HCT116 (cell line): ENCODE data around the gene NOXO1. TPM values are rescaled to one million over a fixed set of nuclear protein-coding genes. Genes with fewer than 3 reads are reported as not detected.

ENCODE experiments used
- ATAC-seq: fragments of 200-7000 bp; cut with Tn5 transposase; 2 replicates; pipeline ENCODE4 v1.9.1; 2020; ENCODE audit warnings: mild to moderate bottlenecking, moderate library complexity
- BruUV-seq: library from RNA; stranded (reverse); fragments of 400-500 nt; replicated peaks from 2 replicates; lab custom pipeline; 2021; lab: Mats Ljungman, UMichigan
- CTCF ChIA-PET: fragments of 300-600 bp; sonication (Branson Sonifier 250); formaldehyde crosslinking; loops from one replicate; lab custom pipeline; 2021; ENCODE audit warnings: antibody characterized with exemption; lab: Charles Lee
- POLR2A ChIA-PET: fragments of 300-600, 350-600 bp; sonication (Branson Sonifier 250); formaldehyde crosslinking; loops from one replicate; lab custom pipeline; 2021; ENCODE audit warnings: antibody characterized with exemption; lab: Charles Lee
- RAD21 ChIA-PET, 2 experiments: fragments of 300-600 bp; sonication (Branson Sonifier 250); formaldehyde crosslinking; loops; one replicate each; lab custom pipeline; 2023; ENCODE audit warnings: low total read pairs in 2 of 2; ENCODE audit not compliant: uncharacterized antibody in 2 of 2, unreplicated experiment in 2 of 2, low non-redundant PET in 1 of 2; lab: Charles Lee
- DNase-seq: peaks from one replicate; pipeline ENCODE4 v3.0.0-alpha.2; 2010; ENCODE audit warnings: low read depth, low spot score
- H2AFZ ChIP-seq: fragments of 200-600 bp; shearing (Covaris generic), sonication (generic); 2 replicates; pipeline ENCODE4 v1.6.1; 2017; ENCODE audit warnings: low read depth, mixed run types, mixed read lengths, antibody characterized with exemption, low read length; ENCODE audit not compliant: poor library complexity, severe bottlenecking
- H3K27ac ChIP-seq: 2 replicates; pipeline ENCODE4 v1.5.1; 2012; ENCODE audit warnings: low read depth, low read length
- H3K27me3 ChIP-seq: fragments of 200-600 bp; sonication (generic); 2 replicates; pipeline ENCODE4 v1.6.1; 2016; ENCODE audit warnings: mixed run types, low read length, mixed read lengths; ENCODE audit not compliant: insufficient read depth
- H3K36me3 ChIP-seq, 2 experiments: fragments of 200-500 bp in 1 of 2; fragments of 200-600 bp in 1 of 2; sonication (Bioruptor generic) in 1 of 2; sonication (generic) in 1 of 2; 2 replicates each; pipeline versions ENCODE4 v1.5.1 to v1.6.1; 2014 to 2016; ENCODE audit warnings: low read length in 2 of 2, inconsistent platforms in 1 of 2, mixed read lengths in 1 of 2, mixed run types in 1 of 2; ENCODE audit not compliant: insufficient read depth in 2 of 2, control insufficient read depth in 1 of 2
- H3K4me1 ChIP-seq, 2 experiments: fragments of 200-600 bp in 1 of 2; sonication (generic) in 1 of 2; 2 replicates each; pipeline versions ENCODE4 v1.5.1 to v1.6.1; 2012 to 2017; ENCODE audit warnings: low read length in 2 of 2, inconsistent platforms in 1 of 2, mild to moderate bottlenecking in 1 of 2, mixed read lengths in 1 of 2, mixed run types in 1 of 2, moderate library complexity in 1 of 2; ENCODE audit not compliant: insufficient read depth in 2 of 2, control insufficient read depth in 1 of 2
- H3K4me2 ChIP-seq: fragments of 200-600 bp; sonication (generic); 2 replicates; pipeline ENCODE4 v1.6.1; 2017; ENCODE audit warnings: mixed run types, low read length, mixed read lengths
- H3K4me3 ChIP-seq, 2 experiments: fragments of 200-600 bp in 1 of 2; sonication (generic) in 1 of 2; replicated peaks in 1 of 2; 2 replicates each; pipeline ENCODE4 v1.5.1; 2011 to 2016; ENCODE audit warnings: low read length in 2 of 2, control low read depth in 1 of 2, low read depth in 1 of 2, mild to moderate bottlenecking in 1 of 2, mixed read lengths in 1 of 2, mixed run types in 1 of 2
- H3K79me2 ChIP-seq: fragments of 200-600 bp; sonication (generic); 2 replicates; pipeline ENCODE4 v1.6.1; 2017; ENCODE audit warnings: mild to moderate bottlenecking, mixed run types, low read length, moderate library complexity, mixed read lengths; ENCODE audit not compliant: insufficient read depth
- H3K9ac ChIP-seq: fragments of 200-600 bp; sonication (generic); 2 replicates; pipeline ENCODE4 v1.6.1; 2016; ENCODE audit warnings: low read length, mixed read lengths
- H3K9me2 ChIP-seq: fragments of 200-600 bp; sonication (generic), shearing (Covaris generic); 2 replicates; pipeline ENCODE4 v1.6.1; 2017; ENCODE audit warnings: mixed run types, mild to moderate bottlenecking, moderate library complexity; ENCODE audit not compliant: insufficient read depth
- H3K9me3 ChIP-seq, 2 experiments: fragments of 200-500 bp in 1 of 2; fragments of 200-600 bp in 1 of 2; sonication (Bioruptor generic) in 1 of 2; sonication (generic) in 1 of 2; 2 replicates each; pipeline ENCODE4 v1.6.1; 2014 to 2017; ENCODE audit warnings: low read length in 2 of 2, mixed read lengths in 2 of 2, inconsistent platforms in 1 of 2, low read depth in 1 of 2, mild to moderate bottlenecking in 1 of 2, mixed run types in 1 of 2, moderate library complexity in 1 of 2; ENCODE audit not compliant: control insufficient read depth in 1 of 2, insufficient read depth in 1 of 2
- H4K20me1 ChIP-seq: fragments of 200-600 bp; sonication (generic), shearing (Covaris generic); 2 replicates; pipeline ENCODE4 v1.6.1; 2017; ENCODE audit warnings: mixed run types, mild to moderate bottlenecking, moderate library complexity; ENCODE audit not compliant: insufficient read depth
- ATF3 ChIP-seq: IDR thresholded peaks from 2 replicates; pipeline ENCODE4 v1.6.1; 2012
- CEBPB ChIP-seq: IDR thresholded peaks from 2 replicates; pipeline ENCODE4 v1.6.1; 2012; ENCODE audit warnings: low read depth
- EZH2 ChIP-seq: fragments of 200-600 bp; sonication (generic); IDR thresholded peaks from 2 replicates; pipeline ENCODE4 v1.6.1; 2017; ENCODE audit warnings: antibody characterized with exemption, mixed run types
- JUND ChIP-seq: IDR thresholded peaks from 2 replicates; pipeline ENCODE4 v1.6.1; 2012
- MAX ChIP-seq: IDR thresholded peaks from 2 replicates; pipeline ENCODE4 v1.6.1; 2012
- RAD21 ChIP-seq: IDR thresholded peaks from 2 replicates; pipeline ENCODE4 v1.6.1; 2012; ENCODE audit warnings: low read depth, mild to moderate bottlenecking
- REST ChIP-seq: IDR thresholded peaks from 2 replicates; pipeline ENCODE4 v1.6.1; 2012; ENCODE audit warnings: low read depth
- SIN3A ChIP-seq: IDR thresholded peaks from 2 replicates; pipeline ENCODE4 v1.6.1; 2012; ENCODE audit warnings: low read depth
- TCF7L2 ChIP-seq: IDR thresholded peaks from 2 replicates; pipeline ENCODE4 v1.7.0; 2011; ENCODE audit warnings: borderline replicate concordance, inconsistent platforms; ENCODE audit not compliant: insufficient read depth, insufficient read length; ENCODE audit errors: extremely low read depth
- YY1 ChIP-seq: IDR thresholded peaks from 2 replicates; pipeline ENCODE4 v1.6.1; 2011; ENCODE audit warnings: low read length, low read depth, moderate library complexity, mild to moderate bottlenecking; ENCODE audit not compliant: insufficient replicate concordance; ENCODE audit errors: extremely low read depth
- ZBTB33 ChIP-seq: IDR thresholded peaks from 2 replicates; pipeline ENCODE4 v1.6.1; 2011; ENCODE audit warnings: mild to moderate bottlenecking, low read length, moderate library complexity; ENCODE audit not compliant: insufficient replicate concordance; ENCODE audit errors: extremely low read depth
- ZFX ChIP-seq: fragments of 450-650 bp; IDR thresholded peaks from 2 replicates; pipeline ENCODE4 v1.6.1; 2017
- intact Hi-C: fragments of 100-400 bp; cut with micrococcal nuclease; formaldehyde crosslinking; loops from 2 replicates; pipeline ENCODE4 v1.10.0; 2022
- total RNA-seq: library from RNA; stranded (reverse); gene quantifications from one replicate; pipeline ENCODE4 v1.2.1, GENCODE V29; 2021; ENCODE audit not compliant: unreplicated experiment

The NOXO1 gene
- total RNA-seq, 1 experiment from 2014 or later = 10.0 TPM

- TF ChIP-seq ATF3 (no peak), RAD21 (no peak)
Measured at GRCh38 chr16:1936945-1937479, 44.3 kb downstream of the NOXO1 start (continued).

GRCh38 chr16:1933097-1933661 lies 48.1 kb downstream of the NOXO1 start:
- ATAC-seq = no peak
- DNase-seq = no peak
- Histone ChIP-seq H3K4me3 (no peak overlapping the region), H3K9ac (no peak overlapping the region), H2AFZ (no peak overlapping the region), H3K27me3 (no peaks in the 10 kb centered on the region), H3K79me2 (no peaks in the 10 kb centered on the region), H3K9me3 (no peaks in the 10 kb centered on the region), H3K4me1 (peaks cover 23 to 33% of the 10 kb centered on the region in 2 experiments), H3K4me2 (no peak overlapping the region), H3K36me3 (peaks cover 2 to 4% of the 10 kb centered on the region in 2 experiments; a peak in 3 of 4 replicates), H3K9me2 (no peaks in the 10 kb centered on the region), H4K20me1 (no peaks in the 10 kb centered on the region), H3K27ac (no peak overlapping the region; the same call in 1 of the 2 replicates)
- ChIA-PET RAD21 (no interaction called here), CTCF (interaction anchor here (1.3 kb wide), 1 partner anchor 10 kb away, joined by 3 read pairs; the partner anchor contains the start of gene MSRB1), POLR2A (no interaction called here)
- TF ChIP-seq ZFX = no peak
- TF ChIP-seq MAX = no peak
- TF ChIP-seq REST = no peak
- no peak for TF ChIP-seq TCF7L2
- no peak for TF ChIP-seq YY1
- no peak for TF ChIP-seq CEBPB
- TF ChIP-seq EZH2 = no peak
- TF ChIP-seq JUND = no peak
- no peak for TF ChIP-seq ZBTB33
- TF ChIP-seq SIN3A = no peak
- intact Hi-C loops = no loop called here
- BruUV-seq = no TSS peak
